Esophagus muscularis mucosa (tissue), 4 donors: Measurements from ENCODE around the gene PAX3. TPM values are rescaled to one million over a fixed set of nuclear protein-coding genes. Genes with fewer than 3 reads are reported as not detected.

Experiments used
- DNase-seq: peaks from one replicate; pipeline ENCODE4 v3.0.0-alpha.2; 2017; ENCODE audit errors: extremely low spot score
- H3K27ac ChIP-seq, 4 donors: fragments of 200-600 bp; sonication (generic); replicated peaks in 1 of 4; 1 replicate in 3 of 4; 2 replicates in 1 of 4; pipeline ENCODE4 v1.5.1; 2016 to 2019; ENCODE audit warnings: mild to moderate bottlenecking in 1 of 4
- H3K27me3 ChIP-seq, 4 donors: fragments of 200-600 bp; sonication (generic); one replicate each; pipeline versions ENCODE4 v1.5.1 to v1.6.0; 2016 to 2019
- H3K36me3 ChIP-seq, 4 donors: fragments of 200-600 bp; sonication (generic); one replicate each; pipeline ENCODE4 v1.5.1; 2016 to 2019
- H3K4me1 ChIP-seq, 4 donors: fragments of 200-600 bp; sonication (generic); one replicate each; pipeline ENCODE4 v1.5.1; 2016 to 2019
- H3K4me3 ChIP-seq, 4 donors: fragments of 200-600 bp; sonication (generic); 1 replicate in 2 of 4; 2 replicates in 2 of 4; pipeline ENCODE4 v1.5.1; 2016 to 2019; ENCODE audit warnings: mild to moderate bottlenecking in 4 of 4, moderate library complexity in 1 of 4
- H3K9me3 ChIP-seq, 4 donors: fragments of 200-600 bp; sonication (generic); 1 replicate in 3 of 4; 2 replicates in 1 of 4; pipeline ENCODE4 v1.5.1; 2016 to 2019
- CTCF ChIP-seq, 3 experiments: fragments of 200-600 bp in 2 of 3; fragments of 450-650 bp in 1 of 3; sonication (generic) in 2 of 3; IDR thresholded peaks; one replicate each; pipeline ENCODE4 v1.5.1; 2017 to 2019; ENCODE audit warnings: antibody characterized with exemption in 3 of 3, mild to moderate bottlenecking in 2 of 3, moderate library complexity in 1 of 3
- EP300 ChIP-seq: sonication (generic); formaldehyde crosslinking; IDR thresholded peaks from one replicate; pipeline ENCODE4 v1.6.1; 2017; ENCODE audit warnings: antibody characterized with exemption
- POLR2A ChIP-seq: fragments of 450-650 bp; IDR thresholded peaks from one replicate; pipeline ENCODE4 v1.6.1; 2017; ENCODE audit warnings: antibody characterized with exemption, moderate library complexity, mild to moderate bottlenecking, low read depth
- POLR2AphosphoS5 ChIP-seq, 2 donors: sonication (generic); formaldehyde crosslinking; IDR thresholded peaks; one replicate each; pipeline ENCODE4 v1.6.1; 2017; ENCODE audit warnings: antibody characterized with exemption in 2 of 2
- WGBS: methylation state at CpG from one replicate; pipeline ENCODE4 v1.1.5; 2018; 5-methylcytosine and 5-hydroxymethylcytosine counted together
- intact Hi-C: fragments of 100-400 bp; cut with DNase I; formaldehyde crosslinking; loops from one replicate; pipeline ENCODE4 v1.15.1; 2023
- total RNA-seq, 4 donors: library from RNA; depleted of rRNA; stranded (reverse); fragments of >200 nt; gene quantifications; one replicate each; pipeline versions ENCODE4 v1.1.0 to v1.2.1, GENCODE V29; 2016

Gene PAX3
- total RNA-seq, 4 donors from 2014 or later = not detected

- Histone ChIP-seq H3K4me3 (no peak overlapping the region), H3K27ac (no peak overlapping the region), H3K36me3 (no peaks in the 10 kb centered on the region), H3K9me3 (no peaks in the 10 kb centered on the region), H3K27me3 (no peaks in the 10 kb centered on the region), H3K4me1 (no peaks in the 10 kb centered on the region)
- TF ChIP-seq CTCF (IDR thresholded peaks at IDR 0.05) (no peak), POLR2AphosphoS5 (IDR thresholded peaks at IDR 0.05) (no peak), POLR2A (no peak), EP300 (no peak)
- WGBS = 69% methylated on average over 1 of the region's 1 CpG
- no peak for DNase-seq
- intact Hi-C loops = no loop called here
These were observed 50.0 kb downstream of the PAX3 start for GRCh38 chr2:222248818-222249217.

DNA sequence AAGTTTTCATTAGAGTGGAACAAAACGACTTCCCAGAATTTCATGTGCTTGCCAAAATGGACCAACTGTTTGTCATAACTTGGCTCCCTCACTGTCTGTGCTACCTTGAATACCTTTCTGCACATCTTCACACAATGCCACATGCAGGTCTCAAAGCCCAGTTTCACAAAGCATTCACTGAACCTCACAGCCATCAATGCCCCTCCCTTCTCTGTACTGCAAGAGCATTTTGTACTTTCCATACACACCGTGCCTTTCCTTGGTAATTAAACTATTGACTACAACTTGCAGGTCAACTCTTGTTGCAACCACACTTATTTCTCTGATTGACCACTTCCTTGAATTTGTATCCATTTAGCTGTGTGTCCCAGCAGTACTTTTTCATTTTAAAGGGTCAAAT lies 50.5 kb downstream of the PAX3 start:
- no peaks in the 10 kb centered on the region for H3K9me3 ChIP-seq
- no peak for DNase-seq
- H3K36me3 ChIP-seq = no peaks in the 10 kb centered on the region
- TF ChIP-seq EP300 (no peak), POLR2AphosphoS5 (IDR thresholded peaks at IDR 0.05) (no peak), CTCF (IDR thresholded peaks at IDR 0.05) (no peak), POLR2A (no peak)
- intact Hi-C loops = no loop called here
- no peaks in the 10 kb centered on the region for H3K4me1 ChIP-seq
- 62% methylated on average over 2 of the region's 2 CpGs for WGBS
- H3K4me3 ChIP-seq = no peak overlapping the region
- no peak overlapping the region for H3K27ac ChIP-seq
- peaks cover 0 to 5% (median 0%) of the 10 kb centered on the region in 4 donors for H3K27me3 ChIP-seq

- DNase-seq = no peak
- Histone ChIP-seq H3K36me3 (no peaks in the 10 kb centered on the region), H3K4me1 (no peaks in the 10 kb centered on the region), H3K27me3 (peaks cover 0 to 48% (median 17%) of the 10 kb centered on the region in 4 donors), H3K27ac (no peak overlapping the region), H3K4me3 (no peak overlapping the region), H3K9me3 (no peaks in the 10 kb centered on the region)
- no peak for TF ChIP-seq POLR2AphosphoS5 (IDR thresholded peaks at IDR 0.05)
- TF ChIP-seq EP300 = no peak
- TF ChIP-seq POLR2A = no peak
- no peak for TF ChIP-seq CTCF (IDR thresholded peaks at IDR 0.05)
- intact Hi-C loops = no loop called here
These were observed 56.3 kb downstream of the PAX3 start for GRCh38 chr2:222242532-222242931.

DNA sequence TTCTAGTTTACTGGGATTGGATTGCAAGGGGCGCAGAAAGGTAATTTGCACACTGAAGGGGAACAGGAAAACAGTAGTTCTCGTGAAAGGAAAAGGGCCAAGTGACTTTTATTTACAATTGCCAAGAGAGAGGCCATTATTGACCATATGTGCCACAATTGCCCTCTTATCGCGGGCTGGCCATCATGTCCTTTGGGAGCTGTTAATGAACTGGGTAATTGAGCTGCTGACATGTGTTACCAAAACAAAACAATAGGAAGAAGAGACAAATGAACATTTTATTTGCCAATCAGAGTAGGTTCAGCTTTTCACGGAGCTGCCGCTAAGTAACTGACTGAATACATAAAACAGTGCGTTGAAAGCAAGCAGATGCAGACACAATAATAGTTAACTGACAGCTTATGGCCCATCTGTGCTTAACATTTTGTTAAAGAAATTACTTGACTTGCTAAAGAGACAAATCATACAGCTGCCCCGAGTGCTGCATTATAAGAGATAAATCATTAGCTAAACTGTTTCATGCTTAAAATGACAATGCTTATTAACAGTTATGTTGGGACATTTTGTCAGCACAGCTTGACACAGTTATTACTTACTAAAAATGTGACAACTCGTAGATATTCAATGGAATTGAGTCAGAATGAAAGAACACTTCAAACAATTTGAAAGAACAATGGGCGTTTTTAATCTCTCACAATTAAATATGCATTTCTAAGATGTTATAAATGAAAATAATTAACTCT lies 57.5 kb downstream of the PAX3 start:
- no peak for TF ChIP-seq CTCF (IDR thresholded peaks at IDR 0.05)
- no peak for TF ChIP-seq EP300
- no peak for TF ChIP-seq POLR2AphosphoS5 (IDR thresholded peaks at IDR 0.05)
- no peak for TF ChIP-seq POLR2A
- intact Hi-C loops = no loop called here
- Histone ChIP-seq H3K27me3 (peaks cover 0 to 48% (median 17%) of the 10 kb centered on the region in 4 donors), H3K4me3 (no peak overlapping the region), H3K9me3 (no peaks in the 10 kb centered on the region), H3K4me1 (no peaks in the 10 kb centered on the region), H3K27ac (no peak overlapping the region), H3K36me3 (no peaks in the 10 kb centered on the region)
- DNase-seq = no peak
- WGBS = 11% methylated on average over 10 of the region's 10 CpGs

GRCh38 chr2:222240676-222241049 lies 58.1 kb downstream of the PAX3 start:
- no peaks in the 10 kb centered on the region for H3K4me1 ChIP-seq
- H3K27me3 ChIP-seq = peaks cover 0 to 48% (median 17%) of the 10 kb centered on the region in 4 donors
- H3K9me3 ChIP-seq = no peaks in the 10 kb centered on the region
- TF ChIP-seq CTCF (IDR thresholded peaks at IDR 0.05) = no peak
- TF ChIP-seq POLR2A = no peak
- no peak for TF ChIP-seq EP300
- TF ChIP-seq POLR2AphosphoS5 (IDR thresholded peaks at IDR 0.05) = no peak
- no peak overlapping the region for H3K4me3 ChIP-seq
- H3K36me3 ChIP-seq = no peaks in the 10 kb centered on the region
- intact Hi-C loops = no loop called here
- 18% methylated on average over 5 of the region's 5 CpGs for WGBS
- no peak overlapping the region for H3K27ac ChIP-seq
- DNase-seq = no peak
